Measurements from ENCODE around the gene FAM184A.
"Not testable (repeated sequence)": the region's sequence is repeated elsewhere in the genome, so short reads cannot be mapped to it uniquely, and the experiment has no call there.

The FAM184A gene

GRCh38 chr6:119052987-119053386 is 25.5 kb downstream of the FAM184A start:
- no peak for DNase-seq

GRCh38 chr6:119052292-119052889 is 26.1 kb downstream of the FAM184A start:
- no peak for DNase-seq

GRCh38 chr6:119044255-119044654 is 34.2 kb downstream of the FAM184A start:
- DNase-seq = no peak

GRCh38 chr6:119043783-119044182 is 34.7 kb downstream of the FAM184A start:
- no peak for DNase-seq

- DNase-seq = no peak
Measured at GRCh38 chr6:119043265-119043664, 35.2 kb downstream of the FAM184A start.

GRCh38 chr6:119040636-119041035 is 37.8 kb downstream of the FAM184A start:
- no peak for DNase-seq

GRCh38 chr6:119040229-119040628 is 38.2 kb downstream of the FAM184A start:
- no peak for DNase-seq

GRCh38 chr6:119037941-119038623 is 40.4 kb downstream of the FAM184A start:
- no peak for DNase-seq

- DNase-seq = no peak
Measured at GRCh38 chr6:119037264-119037663, 41.2 kb downstream of the FAM184A start.

- DNase-seq = no peak
Measured at GRCh38 chr6:119036081-119036480, 42.4 kb downstream of the FAM184A start.

- no peak for DNase-seq
Measured at GRCh38 chr6:119035459-119035858, 43.0 kb downstream of the FAM184A start.

GRCh38 chr6:119034827-119035458 is 43.5 kb downstream of the FAM184A start:
- no peak for DNase-seq

- DNase-seq = no peak
Measured at GRCh38 chr6:119032428-119032827, 46.0 kb downstream of the FAM184A start.

- DNase-seq = no peak
Measured at GRCh38 chr6:119030759-119031158, 47.7 kb downstream of the FAM184A start.

- DNase-seq = no peak
Measured at GRCh38 chr6:119028091-119028490, 50.4 kb downstream of the FAM184A start.

GRCh38 chr6:119027465-119027864 is 51.0 kb downstream of the FAM184A start:
- DNase-seq = no peak

- no peak for DNase-seq
Measured at GRCh38 chr6:119026822-119027221, 51.6 kb downstream of the FAM184A start.

GRCh38 chr6:119025793-119026192 is 52.7 kb downstream of the FAM184A start:
- DNase-seq = no peak

- no peak for DNase-seq
Measured at GRCh38 chr6:119024111-119024510, 54.4 kb downstream of the FAM184A start.

GRCh38 chr6:119022796-119023195 is 55.7 kb downstream of the FAM184A start:
- no peak for DNase-seq

GRCh38 chr6:119020597-119021561 is 57.6 kb downstream of the FAM184A start:
- DNase-seq = no peak

- not testable (repeated sequence) for DNase-seq
Measured at GRCh38 chr6:119015165-119015564, 63.3 kb downstream of the FAM184A start.

- DNase-seq = no peak
Measured at GRCh38 chr6:119012521-119012920, 65.9 kb downstream of the FAM184A start.
